ENCODE results near the gene ZBTB20. TPM values are rescaled to one million over a fixed set of nuclear protein-coding genes. Genes with fewer than 3 reads are reported as not detected.

ZBTB20 gene
- total and polyA plus RNA-seq, 2 of the 4 experiments (the other 2 are of a cell fraction), result 0.75 to 14.7 TPM

- Histone ChIP-seq H2AK5ac (ENCODE audit: low read depth, low read length) (no peak overlapping the region), H3K9ac (ENCODE audit: low read depth, low read length) (no peak overlapping the region), H3K18ac (ENCODE audit: low read depth, low read length) (no peak overlapping the region), H4K91ac (ENCODE audit: insufficient read depth, low read depth, low read length) (no peak overlapping the region), H4K8ac (ENCODE audit: low read depth in 2 of 2, low read length in 2 of 2) (no peak overlapping the region), H3K27ac (ENCODE audit: insufficient read depth, low read length) (no peak overlapping the region), H3K27me3 (ENCODE audit: control insufficient read depth, insufficient read depth, low read length) (no peaks in the 10 kb centered on the region), H2BK5ac (ENCODE audit: low read depth, low read length, poor library complexity, severe bottlenecking) (no peak overlapping the region), H2AK9ac (replicated peaks; ENCODE audit: low read depth, low read length, poor library complexity) (no peak overlapping the region), H3K56ac (ENCODE audit: extremely low read depth, insufficient read depth, low read length) (no peak overlapping the region), H3K9me3 (ENCODE audit: control insufficient read depth, insufficient read depth, low read length) (no peaks in the 10 kb centered on the region), H3K4me3 (ENCODE audit: insufficient read depth, low read depth, low read length) (no peak overlapping the region), H3K14ac (replicated peaks; ENCODE audit: low read depth, low read length) (no peak overlapping the region), H3K9me1 (ENCODE audit: insufficient read depth, low read length) (peaks cover 3% of the 10 kb centered on the region; the same call in 1 of the 2 replicates), H3K36me3 (ENCODE audit: control insufficient read depth, insufficient read depth, low read length) (no peaks in the 10 kb centered on the region), H3K23ac (ENCODE audit: low read depth, low read length) (no peak overlapping the region), H3K4me2 (ENCODE audit: low read depth, low read length) (no peak overlapping the region), H3K4ac (ENCODE audit: low read depth, low read length) (no peak overlapping the region), H2AFZ (replicated peaks; ENCODE audit: low read length, poor library complexity) (no peak overlapping the region), H4K5ac (ENCODE audit: low read depth, low read length) (no peak overlapping the region), H2BK120ac (ENCODE audit: low read depth, low read length) (no peak overlapping the region), H2BK15ac (ENCODE audit: low read depth, low read length) (no peak overlapping the region), H3K4me1 (ENCODE audit: control insufficient read depth, insufficient read depth, low read length) (peaks cover 4% of the 10 kb centered on the region), H3K79me1 (ENCODE audit: low read depth in 1 of 2, low read length in 2 of 2) (no peaks in the 10 kb centered on the region), H4K20me1 (ENCODE audit: insufficient read depth, low read length) (no peaks in the 10 kb centered on the region), H2BK20ac (ENCODE audit: low read depth, low read length) (no peak overlapping the region)
- dilution Hi-C loops (cut with HindIII; ENCODE audit: low sequenced_read_pairs, unreplicated experiment), result no loop called here
- DNase-seq (no peak), ATAC-seq (ENCODE audit: low read depth) (no peak)
- in situ Hi-C loops (cut with MboI; ENCODE audit: low sequenced_read_pairs), result no loop called here
- POLR2A ChIA-PET (ENCODE audit: unreplicated experiment), result no interaction called here
- CTCF ChIA-PET, result no interaction called here
- no CpG with 5 or more reads among the region's 3 CpGs for WGBS, 2 experiments (ENCODE audit: extremely low coverage in 2 of 2, insufficient read length in 1 of 2)
- TF ChIP-seq SMC3 (IDR thresholded peaks at IDR 0.05; ENCODE audit: low read depth, low read length) (no peak), MAZ (IDR thresholded peaks at IDR 0.05; ENCODE audit: borderline replicate concordance, low read depth, low read length) (no peak)
- no TSS peak for BruUV-seq (replicated peaks)
- intact Hi-C loops (cut with micrococcal nuclease), result no loop called here
Measured at GRCh38 chr3:114852966-114853365, 294.1 kb downstream of the ZBTB20 start.

All from IMR-90 (cell line).